ENCODE data around the gene FAM20A. TPM values are rescaled to one million over a fixed set of nuclear protein-coding genes. Genes with fewer than 3 reads are reported as not detected.

The FAM20A gene
- total RNA-seq, 2 experiments from 2014 or later = not detected

DNA sequence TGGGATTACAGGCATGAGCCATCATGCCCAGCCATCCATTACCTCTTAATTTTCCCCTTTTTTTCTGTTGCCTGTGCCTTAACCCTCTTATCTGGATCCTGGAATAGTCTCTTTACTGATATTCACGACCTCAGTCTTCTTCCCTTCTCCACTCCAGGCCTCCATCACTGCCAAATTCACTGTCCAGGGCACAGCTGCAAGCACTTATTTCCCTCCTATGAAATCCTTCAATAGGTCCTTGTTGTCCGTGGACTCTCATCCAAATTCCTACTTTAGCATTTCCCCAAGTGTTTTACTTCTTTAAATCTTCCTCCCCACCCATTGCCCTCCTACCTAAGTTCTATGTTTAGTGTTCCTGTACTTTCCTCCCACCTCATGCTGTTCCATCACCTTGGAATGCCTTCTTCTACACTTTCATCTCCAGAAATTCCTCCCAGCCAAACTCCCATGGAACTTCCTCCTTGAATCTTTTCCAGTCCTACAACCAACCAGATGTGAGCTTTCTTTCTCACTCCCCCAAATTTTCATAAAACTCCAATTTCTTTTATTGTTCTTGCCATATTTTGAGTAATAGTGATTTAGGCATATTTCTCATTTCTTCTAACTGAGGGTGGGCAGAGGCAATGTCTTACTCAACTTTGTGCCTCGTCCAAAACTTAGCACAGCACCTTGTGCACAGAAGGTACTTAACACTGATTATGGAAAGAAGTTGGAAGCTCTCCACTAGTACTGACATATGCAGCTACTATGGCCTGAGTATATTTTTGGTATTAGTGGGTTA lies 35.3 kb downstream of the FAM20A start:
- no peaks in the 10 kb centered on the region for H3K4me1 ChIP-seq (ENCODE audit: insufficient read depth, low read length)
- CTCF ChIA-PET = no interaction called here
- H3K9me3 Mint-ChIP-seq = no peaks in the 10 kb centered on the region
- ATAC-seq (ENCODE audit: poor library complexity) (no peak), DNase-seq (no peak)
- no peak overlapping the region for H3K4me3 Mint-ChIP-seq
- POLR2A ChIA-PET = no interaction called here
- no peaks in the 10 kb centered on the region for H3K9me3 ChIP-seq (ENCODE audit: control insufficient read depth in 1 of 2, insufficient read depth in 1 of 2, low read length in 2 of 2)
- intact Hi-C loops (cut with DNase I, micrococcal nuclease) = no loop called here
- TF ChIP-seq, protein P1, sequence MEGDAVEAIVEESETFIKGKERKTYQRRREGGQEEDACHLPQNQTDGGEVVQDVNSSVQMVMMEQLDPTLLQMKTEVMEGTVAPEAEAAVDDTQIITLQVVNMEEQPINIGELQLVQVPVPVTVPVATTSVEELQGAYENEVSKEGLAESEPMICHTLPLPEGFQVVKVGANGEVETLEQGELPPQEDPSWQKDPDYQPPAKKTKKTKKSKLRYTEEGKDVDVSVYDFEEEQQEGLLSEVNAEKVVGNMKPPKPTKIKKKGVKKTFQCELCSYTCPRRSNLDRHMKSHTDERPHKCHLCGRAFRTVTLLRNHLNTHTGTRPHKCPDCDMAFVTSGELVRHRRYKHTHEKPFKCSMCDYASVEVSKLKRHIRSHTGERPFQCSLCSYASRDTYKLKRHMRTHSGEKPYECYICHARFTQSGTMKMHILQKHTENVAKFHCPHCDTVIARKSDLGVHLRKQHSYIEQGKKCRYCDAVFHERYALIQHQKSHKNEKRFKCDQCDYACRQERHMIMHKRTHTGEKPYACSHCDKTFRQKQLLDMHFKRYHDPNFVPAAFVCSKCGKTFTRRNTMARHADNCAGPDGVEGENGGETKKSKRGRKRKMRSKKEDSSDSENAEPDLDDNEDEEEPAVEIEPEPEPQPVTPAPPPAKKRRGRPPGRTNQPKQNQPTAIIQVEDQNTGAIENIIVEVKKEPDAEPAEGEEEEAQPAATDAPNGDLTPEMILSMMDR (IDR thresholded peaks at IDR 0.05) = no peak
- no peaks in the 10 kb centered on the region for H3K36me3 Mint-ChIP-seq (ENCODE audit: low read depth)
- H3K36me3 ChIP-seq (ENCODE audit: insufficient read depth, low read length) = no peaks in the 10 kb centered on the region
- H3K4me3 ChIP-seq (ENCODE audit: low read length) = no peak overlapping the region
- H3K27me3 ChIP-seq (ENCODE audit: control insufficient read depth in 1 of 2, insufficient read depth in 2 of 2, low read length in 2 of 2) = no peaks in the 10 kb centered on the region
- no peak overlapping the region for H3K27ac Mint-ChIP-seq
- H3K4me1 Mint-ChIP-seq (ENCODE audit: low read depth) = no peaks in the 10 kb centered on the region
- no peak overlapping the region for H3K27ac ChIP-seq (ENCODE audit: low read depth in 1 of 2, low read length in 2 of 2)
- H3K27me3 Mint-ChIP-seq = peaks cover 8% of the 10 kb centered on the region

- DNase-seq = no peak
Observed at GRCh38 chr17:68564415-68565111, 36.6 kb downstream of the FAM20A start.

DNA sequence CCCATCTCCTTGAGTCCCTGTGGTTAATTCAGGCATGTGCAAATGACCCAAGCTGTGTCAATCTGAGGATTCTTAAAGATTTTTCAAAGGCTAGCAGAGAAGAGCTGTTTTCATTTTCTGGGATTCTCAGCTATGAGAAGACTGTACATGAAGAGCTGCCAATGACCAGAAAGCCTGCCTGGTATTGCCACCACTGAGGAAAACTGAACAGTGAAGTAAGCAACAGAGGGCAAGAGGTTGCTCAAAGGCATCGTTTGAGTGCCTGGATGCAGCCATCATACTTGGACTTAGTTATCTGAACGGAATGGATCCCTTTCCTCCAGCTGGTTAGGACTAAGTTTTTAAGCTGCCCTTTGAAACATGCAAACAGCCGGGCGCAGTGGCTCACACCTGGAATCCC lies 38.4 kb downstream of the FAM20A start:
- DNase-seq (no peak), ATAC-seq (ENCODE audit: poor library complexity) (no peak)
- no peaks in the 10 kb centered on the region for H3K36me3 ChIP-seq (ENCODE audit: insufficient read depth, low read length)
- Mint-ChIP-seq H3K4me1 (ENCODE audit: low read depth) (no peaks in the 10 kb centered on the region), H3K4me3 (no peak overlapping the region), H3K27ac (no peak overlapping the region), H3K27me3 (peaks cover 8% of the 10 kb centered on the region), H3K9me3 (no peaks in the 10 kb centered on the region), H3K36me3 (ENCODE audit: low read depth) (no peaks in the 10 kb centered on the region)
- ChIA-PET CTCF (interaction anchor here (0.5 kb wide), 1 partner anchor 488 kb away, joined by 3 read pairs; no protein-coding TSS in a partner anchor), POLR2A (interaction anchor here (0.6 kb wide), 1 partner anchor 703 kb away, joined by 3 read pairs; no protein-coding TSS in a partner anchor)
- H3K27me3 ChIP-seq (ENCODE audit: control insufficient read depth in 1 of 2, insufficient read depth in 2 of 2, low read length in 2 of 2) = no peaks in the 10 kb centered on the region
- no peaks in the 10 kb centered on the region for H3K9me3 ChIP-seq (ENCODE audit: control insufficient read depth in 1 of 2, insufficient read depth in 1 of 2, low read length in 2 of 2)
- no peak overlapping the region for H3K27ac ChIP-seq (ENCODE audit: low read depth in 1 of 2, low read length in 2 of 2)
- intact Hi-C loops (cut with DNase I, micrococcal nuclease) = no loop called here
- no peak overlapping the region for H3K4me3 ChIP-seq (ENCODE audit: low read length)
- no peaks in the 10 kb centered on the region for H3K4me1 ChIP-seq (ENCODE audit: insufficient read depth, low read length)
- TF ChIP-seq, protein P1 (IDR thresholded peaks at IDR 0.05) = no peak

More at GRCh38 chr17:68564415-68565111, 36.6 kb downstream of the FAM20A start:
- POLR2A ChIA-PET = no interaction called here
- Histone ChIP-seq H3K27me3 (ENCODE audit: control insufficient read depth in 1 of 2, insufficient read depth in 2 of 2, low read length in 2 of 2) (no peaks in the 10 kb centered on the region), H3K4me1 (ENCODE audit: insufficient read depth, low read length) (no peaks in the 10 kb centered on the region), H3K36me3 (ENCODE audit: insufficient read depth, low read length) (no peaks in the 10 kb centered on the region), H3K9me3 (ENCODE audit: control insufficient read depth in 1 of 2, insufficient read depth in 1 of 2, low read length in 2 of 2) (no peaks in the 10 kb centered on the region), H3K4me3 (ENCODE audit: low read length) (no peak overlapping the region), H3K27ac (ENCODE audit: low read depth in 1 of 2, low read length in 2 of 2) (no peak overlapping the region)
- Mint-ChIP-seq H3K36me3 (ENCODE audit: low read depth) (no peaks in the 10 kb centered on the region), H3K27ac (no peak overlapping the region), H3K27me3 (peaks cover 8% of the 10 kb centered on the region), H3K4me3 (no peak overlapping the region), H3K9me3 (no peaks in the 10 kb centered on the region), H3K4me1 (ENCODE audit: low read depth) (no peaks in the 10 kb centered on the region)
- intact Hi-C loops (cut with DNase I, micrococcal nuclease) = no loop called here
- TF ChIP-seq, protein P1 (IDR thresholded peaks at IDR 0.05) = no peak
- ATAC-seq (ENCODE audit: poor library complexity) = no peak
- CTCF ChIA-PET = no interaction called here

All from CD4-positive, alpha-beta T cell (primary cell).